HG03439 (cell line): ENCODE measurements around the gene TUBGCP6.

ENCODE experiments used
- ATAC-seq: cut with Tn5 transposase; IDR thresholded peaks from one replicate; pipeline ENCODE4 v1.9.1; 2021; ENCODE audit warnings: mild to moderate bottlenecking, moderate library complexity; ENCODE audit not compliant: unreplicated experiment

The TUBGCP6 gene, protein sequence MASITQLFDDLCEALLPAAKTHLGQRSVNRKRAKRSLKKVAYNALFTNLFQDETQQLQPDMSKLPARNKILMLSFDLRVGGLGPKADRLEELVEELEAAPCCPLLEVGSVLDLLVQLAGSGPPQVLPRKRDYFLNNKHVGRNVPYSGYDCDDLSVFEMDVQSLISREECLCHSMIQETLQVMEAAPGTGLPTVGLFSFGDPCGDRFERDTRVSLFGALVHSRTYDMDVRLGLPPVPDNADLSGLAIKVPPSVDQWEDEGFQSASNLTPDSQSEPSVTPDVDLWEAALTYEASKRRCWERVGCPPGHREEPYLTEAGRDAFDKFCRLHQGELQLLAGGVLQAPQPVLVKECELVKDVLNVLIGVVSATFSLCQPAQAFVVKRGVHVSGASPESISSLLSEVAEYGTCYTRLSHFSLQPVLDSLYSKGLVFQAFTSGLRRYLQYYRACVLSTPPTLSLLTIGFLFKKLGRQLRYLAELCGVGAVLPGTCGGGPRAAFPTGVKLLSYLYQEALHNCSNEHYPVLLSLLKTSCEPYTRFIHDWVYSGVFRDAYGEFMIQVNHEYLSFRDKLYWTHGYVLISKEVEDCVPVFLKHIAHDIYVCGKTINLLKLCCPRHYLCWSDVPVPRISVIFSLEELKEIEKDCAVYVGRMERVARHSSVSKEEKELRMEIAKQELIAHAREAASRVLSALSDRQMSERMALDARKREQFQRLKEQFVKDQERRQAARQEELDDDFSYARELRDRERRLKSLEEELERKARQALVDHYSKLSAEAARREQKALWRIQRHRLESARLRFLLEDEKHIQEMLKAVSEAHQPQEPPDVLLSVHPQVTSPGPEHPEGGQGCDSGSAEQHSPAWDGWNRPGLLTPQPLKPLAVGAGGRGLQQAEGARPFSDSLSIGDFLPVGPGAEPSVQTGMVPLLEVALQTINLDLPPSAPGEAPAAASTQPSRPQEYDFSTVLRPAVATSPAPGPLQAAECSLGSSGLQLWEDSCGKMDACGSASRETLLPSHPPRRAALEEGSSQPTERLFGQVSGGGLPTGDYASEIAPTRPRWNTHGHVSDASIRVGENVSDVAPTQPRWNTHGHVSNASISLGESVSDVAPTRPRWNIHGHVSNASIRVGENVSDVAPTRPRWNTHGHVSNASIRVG (N-terminal part only)

DNA sequence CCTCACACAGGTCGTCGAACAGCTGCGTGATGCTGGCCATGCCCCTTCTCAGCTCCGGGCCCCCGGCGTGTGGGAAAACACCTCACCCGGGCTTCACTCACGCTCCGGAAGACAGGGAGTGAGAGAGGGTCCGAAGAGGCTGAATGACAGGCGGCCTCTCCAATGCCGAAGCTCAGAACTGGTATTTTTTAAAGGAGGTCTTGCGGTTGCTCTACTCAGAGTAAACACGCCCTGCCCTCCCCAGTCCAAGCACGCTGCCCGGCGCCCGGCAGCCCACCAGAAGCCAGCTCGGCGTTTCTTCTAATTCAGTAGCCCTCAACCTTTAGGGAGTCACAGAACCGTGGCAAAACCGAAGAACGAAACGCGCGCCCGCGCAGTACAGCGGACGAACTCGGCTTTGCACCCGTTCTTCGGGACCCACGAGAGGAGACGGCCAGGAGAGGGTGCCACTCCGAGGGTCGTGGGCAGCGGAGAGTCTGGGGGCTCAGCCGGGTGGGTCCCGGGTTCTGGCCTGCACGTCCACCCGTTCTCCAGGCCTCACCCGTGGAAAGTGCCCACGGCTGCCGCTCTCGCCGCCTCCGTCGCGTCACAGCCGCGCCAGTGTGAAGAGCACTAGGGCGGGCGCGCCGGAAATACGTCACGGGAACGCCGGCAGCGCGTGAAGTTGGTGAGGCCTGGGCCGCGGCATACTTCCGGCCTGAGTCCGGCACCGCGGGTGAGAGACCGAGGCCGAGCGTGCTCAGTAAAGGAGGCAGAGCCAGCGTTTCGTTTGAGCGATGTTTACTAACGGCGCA is at the start of gene TUBGCP6:
TSS of gene TUBGCP6 (minus strand) at position 604 of the 794 bp plus-strand sequence. CDS start at position 40, 564 bp downstream.
- peak; percentile 64 for ATAC-seq

DNA sequence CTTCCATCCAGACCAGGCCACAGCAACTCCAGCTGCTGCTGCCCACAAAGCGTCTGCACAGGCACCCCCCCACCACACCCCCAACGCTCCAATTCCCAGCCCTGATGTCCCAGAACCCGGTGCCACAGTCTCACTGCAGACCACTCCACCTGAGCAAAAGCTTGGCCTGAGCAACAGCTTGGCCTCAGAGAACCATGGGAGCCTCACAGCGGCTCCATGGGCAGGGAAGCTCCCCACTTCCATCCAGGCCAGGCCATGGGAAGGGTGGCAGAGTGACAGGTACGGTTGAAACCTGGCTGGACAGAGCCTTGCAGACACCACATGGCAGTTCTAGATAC is 49.5 kb upstream of the TUBGCP6 start:
- no peak for ATAC-seq

DNA sequence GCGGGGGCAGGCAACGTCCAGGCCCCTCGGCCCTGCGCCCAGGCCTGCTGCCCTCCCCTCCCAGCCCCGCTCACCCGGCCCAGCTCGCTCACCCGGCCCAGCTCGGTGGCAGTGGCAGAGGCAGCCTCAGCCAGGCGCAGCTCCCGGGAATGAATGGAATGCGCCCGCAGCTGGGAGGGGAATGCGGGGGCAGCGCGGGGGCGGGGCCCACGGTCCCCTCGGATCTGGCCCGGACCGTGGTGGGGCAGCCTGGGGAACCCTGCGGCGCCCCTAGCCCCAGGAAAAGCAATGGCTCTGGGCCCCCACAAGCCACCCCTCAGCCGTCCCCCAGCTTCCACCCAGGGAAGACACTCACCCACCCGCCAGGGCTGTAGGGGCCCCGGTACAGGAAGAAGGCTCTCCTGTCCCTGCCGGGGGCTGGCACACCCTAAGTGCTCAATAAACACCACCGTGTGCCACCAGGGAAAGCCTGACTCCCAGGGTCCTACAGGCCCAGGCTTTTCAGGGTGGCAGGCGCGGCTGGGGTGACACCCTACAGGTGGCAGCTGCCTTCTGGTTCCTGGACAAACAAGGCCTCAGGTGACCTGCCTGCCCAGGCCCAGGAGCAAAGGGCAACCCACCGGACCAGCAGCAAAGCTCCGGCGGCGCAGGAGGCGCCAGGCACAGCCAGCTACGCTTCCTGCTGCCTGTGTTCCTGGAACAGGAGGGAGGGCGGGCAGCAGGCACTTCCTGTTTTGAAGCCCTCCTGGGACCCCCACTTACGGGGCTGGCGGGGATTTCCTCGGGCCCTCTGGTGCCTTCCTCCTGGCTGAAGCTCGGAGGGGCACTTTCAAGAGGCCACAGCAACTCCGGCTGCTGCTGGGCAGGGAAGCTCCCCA is 48.9 kb upstream of the TUBGCP6 start:
- ATAC-seq = no peak

DNA sequence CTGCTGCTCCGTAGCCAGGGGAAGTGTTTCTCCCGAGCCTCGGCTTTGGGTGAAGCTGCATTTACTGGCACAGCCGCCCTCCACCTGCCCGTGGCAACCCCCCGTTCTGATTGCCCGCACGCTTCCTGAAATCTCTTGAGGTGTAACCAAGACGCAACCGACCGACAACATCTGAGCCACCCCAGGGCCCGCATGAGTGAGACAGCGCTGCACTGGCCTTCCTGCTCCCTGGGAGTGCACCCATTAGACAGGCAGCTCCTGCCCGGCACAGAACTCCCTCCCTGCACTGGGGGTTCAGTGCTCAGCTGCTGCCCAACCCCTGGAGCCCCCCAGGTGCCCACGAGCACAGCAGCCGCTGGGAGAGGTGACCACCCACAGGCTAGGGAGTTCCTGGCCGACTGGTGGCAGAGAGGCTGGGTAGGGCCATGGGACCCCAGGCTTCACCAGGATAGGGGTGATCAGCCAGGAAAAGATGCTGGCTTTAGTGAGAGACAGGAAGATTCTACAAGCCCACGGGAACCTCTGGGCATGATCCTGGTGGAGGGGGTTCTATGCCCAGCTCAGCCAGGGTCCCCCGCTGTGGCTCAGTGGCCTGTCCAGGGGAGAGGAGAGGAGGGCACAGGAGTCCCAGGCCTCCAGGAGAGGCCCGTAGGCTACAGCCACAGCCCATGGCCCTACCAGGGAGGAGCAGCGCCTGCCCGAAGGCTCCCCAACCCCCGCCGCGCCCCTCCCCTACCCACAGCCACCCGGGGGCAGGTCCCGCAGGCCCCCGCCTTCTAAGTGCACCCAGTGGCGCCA is 48.0 kb upstream of the TUBGCP6 start:
- no peak for ATAC-seq

DNA sequence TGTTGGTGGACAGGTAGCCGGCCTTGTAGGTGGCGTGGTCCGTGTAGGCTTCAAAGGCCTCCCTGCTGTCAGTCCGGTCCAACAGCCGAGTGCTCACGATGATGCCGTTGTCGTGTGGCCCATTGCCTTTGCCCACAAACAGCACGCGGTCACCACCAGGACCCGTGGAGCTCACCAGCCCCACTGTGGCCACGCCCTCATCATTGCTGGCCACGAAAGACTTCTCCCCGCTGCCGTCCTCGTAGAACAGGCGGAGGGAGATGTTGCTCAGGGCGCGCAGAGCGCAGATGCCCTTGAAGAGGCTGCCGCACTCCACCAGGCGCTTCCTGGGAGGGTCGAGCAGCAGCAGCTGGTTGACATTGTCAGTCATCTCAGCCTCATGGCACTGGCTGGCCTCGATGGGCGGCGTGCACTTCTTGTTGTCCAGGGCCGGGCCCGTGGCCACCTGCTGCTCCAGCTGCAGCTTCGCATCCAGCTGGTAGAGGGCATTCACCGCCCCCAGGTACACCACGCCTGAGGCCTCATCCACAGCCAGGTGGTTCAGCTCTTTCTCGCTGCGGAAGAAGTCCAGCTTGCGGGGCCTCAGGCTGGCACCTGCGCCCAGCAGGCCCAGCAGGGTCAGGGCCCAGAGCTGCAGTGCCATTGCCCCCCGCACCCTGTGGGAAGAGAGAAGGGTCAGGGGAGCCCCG is 45.3 kb upstream of the TUBGCP6 start:
- ATAC-seq = no peak

DNA sequence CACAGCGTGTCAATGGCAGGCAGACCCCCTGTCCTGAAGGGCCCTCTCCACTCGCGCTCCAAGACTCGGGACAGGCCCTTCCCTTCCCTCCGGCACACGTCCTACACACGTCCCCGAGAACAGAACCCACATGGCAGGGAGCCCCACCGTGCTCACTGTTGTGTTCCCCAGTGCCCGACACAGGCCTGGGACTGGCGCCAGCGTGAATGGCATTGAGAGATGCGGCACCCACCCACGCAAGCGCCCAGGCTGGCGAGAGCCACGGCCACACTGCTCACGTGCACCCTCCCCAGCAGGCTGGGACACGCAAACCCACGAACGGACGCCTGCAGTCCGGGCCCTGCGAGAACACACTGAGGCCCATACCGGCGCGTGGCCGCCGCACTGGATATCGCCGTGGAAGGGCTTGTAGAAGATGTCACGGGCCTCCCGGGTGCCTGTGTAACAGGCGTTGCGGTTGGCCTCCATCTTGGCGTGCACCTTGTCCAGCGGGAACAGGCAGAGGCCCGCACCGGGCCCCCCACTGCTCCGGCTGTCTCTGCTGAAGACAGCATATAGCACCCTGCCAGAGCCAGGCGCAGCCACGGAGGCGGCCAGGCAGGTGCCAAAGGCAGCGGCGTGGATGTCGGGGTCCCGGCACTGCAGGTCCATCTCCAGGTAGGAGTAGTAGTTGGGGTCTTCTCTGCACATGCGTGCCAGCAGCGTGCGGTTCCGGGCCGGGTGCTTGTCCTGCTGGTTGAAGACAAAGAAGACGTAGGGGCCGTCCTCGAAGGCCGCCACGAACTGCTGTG is 44.5 kb upstream of the TUBGCP6 start:
- no peak for ATAC-seq

DNA sequence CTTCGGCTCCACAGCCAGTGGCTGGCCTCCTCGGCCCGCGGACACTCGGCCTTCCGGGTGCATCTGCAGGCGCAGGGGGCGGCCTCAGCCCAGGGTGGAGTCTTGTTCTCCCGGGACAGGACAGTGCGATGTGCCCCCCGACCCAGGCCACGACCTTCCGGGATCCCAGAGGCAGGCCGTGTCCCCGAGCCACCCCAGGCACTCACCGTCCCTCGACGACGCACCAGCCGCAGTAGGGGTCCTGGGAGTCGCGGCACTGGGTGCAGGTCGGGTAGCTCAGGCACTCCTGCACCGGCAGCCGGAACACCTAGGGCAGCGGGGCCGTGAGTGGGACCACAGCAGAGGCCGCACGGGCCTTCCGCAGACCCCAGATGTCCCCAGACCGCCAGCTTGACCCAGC is 42.9 kb upstream of the TUBGCP6 start:
- ATAC-seq = no peak

DNA sequence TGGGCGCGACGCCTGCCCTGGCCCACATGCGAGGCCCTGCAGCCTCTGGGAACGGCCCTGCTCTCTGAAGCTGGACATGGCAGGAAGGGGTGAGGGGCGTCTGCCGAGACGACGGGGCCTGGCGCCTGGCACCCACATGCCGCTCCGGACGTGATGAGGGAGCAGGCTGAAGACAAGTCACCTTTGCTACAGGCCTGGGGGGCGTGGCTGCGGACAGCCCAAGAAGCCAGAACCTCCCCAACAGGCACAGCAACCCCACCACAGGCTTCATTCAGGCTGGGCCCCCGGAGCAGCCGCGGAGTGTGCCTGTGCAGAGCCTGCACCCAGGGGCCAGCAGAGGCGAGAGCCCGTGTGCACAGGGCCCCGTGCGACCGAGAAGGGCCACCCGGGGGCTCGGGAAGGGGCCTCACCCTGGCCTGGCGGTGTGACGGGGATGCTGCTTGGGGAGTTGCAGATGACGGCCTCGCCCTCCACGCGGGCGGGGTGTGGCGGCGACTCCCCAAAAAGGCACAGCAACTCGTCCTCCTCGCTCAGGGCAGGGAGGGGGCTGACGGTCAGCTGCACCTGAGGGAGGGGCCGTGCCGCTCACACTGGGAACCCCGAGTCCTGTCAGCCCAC is 42.0 kb upstream of the TUBGCP6 start:
- no peak for ATAC-seq

DNA sequence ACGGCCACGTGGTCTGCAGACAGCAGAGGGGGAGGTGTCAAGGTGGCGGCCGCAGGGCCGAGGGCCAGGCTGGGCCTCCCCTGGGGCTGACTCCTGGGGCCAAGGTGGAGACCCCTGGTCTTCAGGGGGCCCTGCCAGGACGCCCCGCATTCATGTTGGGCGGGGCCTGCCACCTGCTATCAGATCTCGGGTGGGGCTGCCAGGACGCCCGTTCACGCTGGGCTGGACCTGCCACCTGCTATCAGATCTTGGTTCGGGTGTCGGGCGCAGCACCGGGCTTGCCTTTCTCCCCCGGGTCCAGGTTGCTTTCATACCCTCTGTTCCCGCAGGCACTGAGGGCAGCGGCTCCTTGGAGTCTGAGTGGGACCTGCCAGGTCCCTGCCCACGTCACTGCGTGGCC is 41.5 kb upstream of the TUBGCP6 start:
- no peak for ATAC-seq

DNA sequence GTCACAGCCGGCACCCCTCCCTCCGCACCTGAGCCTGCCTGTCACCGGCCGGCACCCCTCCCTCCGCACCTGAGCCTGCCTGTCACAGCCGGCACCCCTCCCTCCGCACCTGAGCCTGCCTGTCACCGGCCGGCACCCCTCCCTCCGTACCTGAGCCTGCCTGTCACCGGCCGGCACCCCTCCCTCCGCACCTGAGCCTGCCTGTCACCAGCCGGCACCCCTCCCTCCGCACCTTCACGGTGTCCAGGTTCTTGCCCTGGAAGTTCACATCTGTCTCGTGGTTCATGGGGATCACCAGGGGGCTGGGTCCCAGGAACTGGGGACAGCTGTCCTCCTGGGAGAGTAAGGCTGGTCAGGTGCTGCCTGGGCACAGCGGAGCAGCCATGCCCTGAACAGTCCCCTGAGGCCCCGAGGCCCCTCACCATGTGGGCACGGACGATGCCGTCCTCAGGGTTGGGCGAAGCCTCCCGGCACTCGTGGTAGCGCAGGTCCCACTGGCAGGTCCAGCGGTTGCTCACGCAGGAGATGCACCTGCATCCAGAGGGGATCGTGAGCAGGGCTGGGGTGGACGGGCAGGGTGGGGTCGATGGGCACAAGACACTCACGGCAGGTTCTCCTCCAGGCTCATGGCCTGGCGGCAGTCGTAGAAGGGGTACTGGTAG is 40.9 kb upstream of the TUBGCP6 start:
- ATAC-seq = no peak

DNA sequence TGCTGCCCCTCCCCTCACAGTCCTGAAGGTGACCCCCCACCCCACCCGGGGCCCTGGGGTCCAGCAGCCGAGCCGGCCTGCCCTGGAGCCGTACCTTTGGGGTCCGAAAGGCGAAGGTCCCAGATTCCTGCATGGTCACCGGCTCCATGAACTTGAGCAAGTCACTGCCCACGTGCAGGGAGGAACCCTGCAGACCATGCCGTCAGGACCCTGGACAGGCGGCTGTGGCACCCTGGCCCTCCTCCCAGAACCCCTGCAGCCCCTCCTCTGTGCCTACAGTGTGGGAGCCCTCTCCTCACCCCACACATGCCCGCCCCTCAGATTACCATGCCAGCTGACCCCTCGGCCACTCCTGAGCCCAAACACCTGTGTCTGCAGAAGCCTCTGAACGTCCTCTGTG is 39.7 kb upstream of the TUBGCP6 start:
- no peak for ATAC-seq

DNA sequence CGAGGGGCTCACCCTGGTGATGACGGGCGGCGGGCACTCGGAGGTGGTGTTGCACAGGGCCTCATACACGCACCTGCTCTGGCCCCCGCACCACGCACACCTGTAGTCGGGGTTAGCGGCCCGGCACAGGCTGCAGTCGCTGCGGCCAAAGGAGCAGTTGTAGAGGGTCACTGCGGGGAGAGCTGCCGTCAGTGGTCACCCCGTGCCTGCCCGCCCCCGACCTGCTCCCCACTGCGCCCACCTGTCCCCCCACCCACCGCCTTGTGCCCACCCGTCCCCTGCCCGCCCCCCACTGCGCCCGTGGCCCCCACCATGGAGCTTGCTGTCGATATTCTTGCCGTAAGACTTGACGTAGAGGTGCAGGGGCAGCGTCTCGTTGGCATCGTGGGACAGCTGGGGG is 39.0 kb upstream of the TUBGCP6 start:
- ATAC-seq = no peak

DNA sequence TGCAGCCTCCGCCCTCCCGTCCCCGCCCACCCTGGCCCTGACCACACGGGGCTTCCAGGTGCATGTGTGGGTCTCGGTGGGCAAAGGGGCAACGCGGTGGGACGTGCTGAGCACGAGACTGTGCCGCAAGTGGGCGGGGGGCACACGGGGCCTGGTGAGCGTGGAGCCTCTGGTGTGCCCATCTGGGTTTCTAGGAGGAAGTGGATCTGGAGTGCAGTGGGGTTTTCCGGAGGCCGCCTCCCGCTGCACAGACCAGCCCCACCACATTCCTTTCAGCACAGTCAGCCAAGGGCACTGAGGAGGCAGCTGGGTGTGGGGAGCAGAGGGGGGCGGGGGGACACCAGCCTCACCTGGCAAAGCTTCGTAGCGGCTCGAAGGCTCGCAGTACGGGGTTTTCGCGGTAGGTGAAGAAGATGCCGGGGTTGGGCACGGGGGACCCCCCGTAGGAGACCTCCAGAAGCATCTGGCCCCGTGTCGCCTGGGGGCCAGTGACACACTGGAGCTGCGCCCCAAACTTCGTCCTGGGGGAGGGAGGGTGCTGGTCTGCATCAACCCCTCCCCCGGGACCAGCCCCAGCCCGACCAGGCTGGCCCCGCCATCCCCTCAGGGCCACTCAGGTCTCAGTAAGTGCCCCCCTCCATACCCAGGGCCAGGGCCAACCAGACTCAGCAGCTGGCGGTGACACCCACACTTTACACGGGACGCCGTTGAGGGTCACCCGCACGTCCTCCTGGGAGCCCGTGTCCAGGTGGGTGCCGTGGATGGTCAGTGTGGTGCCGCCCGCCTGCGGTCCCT is 37.7 kb upstream of the TUBGCP6 start:
- no peak for ATAC-seq

DNA sequence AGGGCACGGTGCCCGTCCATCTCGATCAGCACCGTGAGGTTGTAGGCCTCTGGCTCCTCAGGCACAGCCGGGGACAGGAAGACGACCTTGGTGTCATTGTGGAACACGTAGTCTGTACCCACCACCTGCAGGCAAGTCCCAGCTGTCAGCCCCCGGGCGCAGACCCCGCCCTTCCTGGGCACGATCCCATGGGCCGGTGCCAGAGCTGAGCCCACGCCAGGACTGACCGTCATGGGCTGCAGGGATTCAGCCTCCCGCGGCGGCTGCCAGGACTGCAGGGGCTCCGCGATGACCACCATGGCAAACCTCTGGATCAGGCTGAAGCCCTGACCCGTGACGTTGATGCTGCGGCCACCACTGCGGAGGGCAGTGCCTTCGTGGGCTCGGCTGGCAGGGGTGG is 37.1 kb upstream of the TUBGCP6 start:
- no peak for ATAC-seq

DNA sequence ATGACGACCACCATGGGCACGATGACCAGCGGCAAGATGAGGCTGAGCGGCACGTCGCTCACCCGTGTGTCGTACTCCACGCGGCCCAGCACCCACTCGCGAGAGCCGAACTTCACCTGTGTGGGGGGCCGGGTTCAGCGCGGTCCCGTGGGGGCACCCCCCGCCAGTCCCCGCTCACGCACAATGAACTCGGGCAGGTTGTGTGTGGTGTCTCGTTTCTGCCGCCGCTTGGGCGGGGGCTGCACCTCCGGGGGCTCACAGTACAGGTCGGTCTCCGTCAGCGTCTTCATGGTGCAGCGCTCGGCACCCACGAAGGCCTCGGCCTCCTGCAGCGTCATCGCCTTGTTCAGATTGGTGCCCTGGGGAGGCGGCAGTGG is 36.5 kb upstream of the TUBGCP6 start:
- ATAC-seq = no peak
